DMS79 (cell line): ENCODE measurements around the gene OR9Q1.
"Not testable (repeated sequence)": the region's sequence is repeated elsewhere in the genome, so short reads cannot be mapped to it uniquely, and the experiment has no call there.

Experiments used
- DNase-seq: peaks from one replicate; lab custom pipeline; 2025; lab: John Stamatoyannopoulos, UW

OR9Q1 gene

DNA sequence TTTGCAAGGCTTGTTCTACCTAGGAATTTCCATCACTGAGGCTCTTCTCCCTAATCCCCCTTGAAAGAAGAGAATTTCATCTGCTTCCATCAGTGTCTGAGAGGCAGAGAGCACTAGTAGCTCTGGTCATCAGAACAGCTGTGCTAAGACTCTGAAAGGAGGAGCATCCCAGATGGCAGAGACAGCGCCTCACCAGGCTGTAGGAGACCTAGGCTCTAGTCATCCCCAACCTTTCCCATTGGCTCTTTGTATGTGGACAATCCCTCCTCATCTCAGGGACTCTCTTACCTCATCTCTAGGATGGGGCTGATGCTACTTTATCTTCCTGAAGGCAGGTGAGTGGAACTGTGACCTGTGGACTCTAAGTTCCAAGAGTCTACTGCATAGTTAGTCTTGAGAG is 110.5 kb downstream of the OR9Q1 start:
- DNase-seq = no peak

- DNase-seq = no peak
Observed at GRCh38 chr11:58135171-58135570, 111.5 kb downstream of the OR9Q1 start.

GRCh38 chr11:58142761-58143160 is 119.1 kb downstream of the OR9Q1 start:
- no peak for DNase-seq

GRCh38 chr11:58152781-58153180 is 129.1 kb downstream of the OR9Q1 start:
- no peak for DNase-seq

DNA sequence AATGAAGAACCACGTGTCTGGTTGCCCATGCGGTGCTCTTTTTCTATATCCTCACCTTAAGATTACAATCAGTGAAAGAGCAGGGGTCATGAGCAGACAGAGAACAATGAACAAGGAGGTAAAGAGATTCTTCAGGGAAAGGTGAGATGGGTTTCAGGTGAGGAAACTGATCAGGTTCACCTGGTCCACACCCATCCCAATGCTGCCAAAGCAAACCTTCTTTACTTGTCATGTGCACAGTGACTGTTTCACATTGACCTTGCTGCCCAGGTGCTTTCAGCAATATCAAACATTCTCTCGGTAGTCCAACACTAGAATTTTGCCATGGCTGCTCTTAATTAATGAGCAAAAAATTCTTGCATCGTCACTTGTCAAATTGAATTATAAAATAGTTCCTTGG is 140.7 kb downstream of the OR9Q1 start:
- DNase-seq = no peak

- no peak for DNase-seq
Observed at GRCh38 chr11:58164990-58165389, 141.3 kb downstream of the OR9Q1 start.

GRCh38 chr11:58165504-58166106 is 141.9 kb downstream of the OR9Q1 start:
- no peak for DNase-seq

DNA sequence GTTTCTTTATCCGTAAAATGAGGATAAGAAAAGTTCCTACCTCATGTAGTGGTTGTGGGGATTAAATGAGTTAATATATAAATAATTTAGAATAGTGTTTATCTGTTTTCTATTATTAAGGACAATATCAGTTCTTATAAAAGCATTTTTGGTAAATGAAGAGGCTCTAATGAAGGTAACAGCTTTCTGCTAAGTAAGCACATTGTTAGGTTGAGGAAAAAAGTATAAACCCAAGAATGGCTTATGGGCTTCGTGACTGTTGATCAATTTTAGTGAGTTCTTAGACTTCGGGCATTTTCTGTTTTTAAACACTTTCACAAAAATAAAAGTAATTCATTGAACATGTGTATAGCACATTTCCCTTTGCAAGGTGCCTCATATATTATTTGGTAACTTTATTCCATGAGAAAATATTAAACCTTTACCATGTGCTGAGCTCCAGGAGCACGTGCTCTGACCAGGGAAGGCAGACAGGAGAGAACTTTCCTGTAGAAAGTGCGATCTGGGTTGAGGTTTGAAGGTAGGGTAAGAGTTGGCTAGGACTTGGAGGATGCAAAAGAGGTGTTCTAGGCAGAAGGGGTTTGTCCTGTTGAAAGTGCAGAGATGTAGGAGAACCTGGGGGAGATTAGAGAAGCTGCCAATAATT is 153.9 kb downstream of the OR9Q1 start:
- no peak for DNase-seq

GRCh38 chr11:58178444-58178843 is 154.8 kb downstream of the OR9Q1 start:
- no peak for DNase-seq

DNA sequence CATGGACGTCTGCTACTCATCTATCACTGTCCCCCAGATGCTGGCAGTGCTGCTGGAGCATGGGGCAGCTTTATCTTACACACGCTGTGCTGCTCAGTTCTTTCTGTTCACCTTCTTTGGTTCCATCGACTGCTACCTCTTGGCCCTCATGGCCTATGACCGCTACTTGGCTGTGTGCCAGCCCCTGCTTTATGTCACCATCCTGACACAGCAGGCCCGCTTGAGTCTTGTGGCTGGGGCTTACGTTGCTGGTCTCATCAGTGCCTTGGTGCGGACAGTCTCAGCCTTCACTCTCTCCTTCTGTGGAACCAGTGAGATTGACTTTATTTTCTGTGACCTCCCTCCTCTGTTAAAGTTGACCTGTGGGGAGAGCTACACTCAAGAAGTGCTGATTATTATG is 156.0 kb downstream of the OR9Q1 start:
- DNase-seq = no peak

DNA sequence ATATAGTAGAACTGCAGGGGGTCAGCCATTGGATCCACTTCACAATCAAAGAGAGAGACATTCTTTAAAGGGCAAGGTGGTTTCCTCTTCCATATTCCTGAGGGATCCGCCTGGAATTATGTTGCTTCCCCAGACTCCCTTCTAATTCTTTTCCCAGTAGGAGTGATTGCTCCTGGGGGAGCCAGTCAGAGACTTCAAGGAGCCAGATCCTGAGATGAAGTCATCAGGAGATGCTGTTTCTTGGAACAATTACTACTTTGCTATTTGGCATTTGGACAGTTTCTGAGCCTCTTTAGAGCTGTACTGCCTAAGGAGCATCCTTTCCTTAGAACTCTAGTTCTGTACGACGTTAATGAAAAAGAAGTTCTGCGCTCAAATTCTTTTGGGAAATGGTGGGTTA is 163.3 kb downstream of the OR9Q1 start:
- DNase-seq = no peak

GRCh38 chr11:58188770-58189169 is 165.1 kb downstream of the OR9Q1 start, which contains the start of gene OR9Q2:
TSS of gene OR9Q2 (plus strand) at chr11:58189070. CDS start at chr11:58190491, 1,421 bp downstream.
- no peak for DNase-seq

DNA sequence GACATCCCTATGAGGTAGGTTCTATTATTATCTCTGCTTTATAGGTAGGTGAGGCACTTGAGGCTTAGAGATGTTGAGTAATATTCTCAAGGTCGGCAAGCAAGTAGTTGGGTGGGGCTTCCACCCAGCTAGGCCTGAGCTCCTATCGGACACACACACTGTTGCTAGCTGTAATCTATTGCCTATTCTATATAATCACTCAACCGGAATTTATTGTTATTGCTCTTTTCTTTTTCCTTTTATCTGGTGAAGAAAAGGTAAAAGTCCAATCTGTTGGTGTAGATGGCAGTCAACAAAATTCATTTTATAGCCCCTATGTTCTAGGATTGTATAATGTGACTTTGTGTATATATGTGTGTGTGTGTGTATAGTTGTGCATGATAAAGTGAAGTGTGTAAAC is 168.5 kb downstream of the OR9Q1 start:
- no peak for DNase-seq

- no peak for DNase-seq
Observed at GRCh38 chr11:58193391-58193790, 169.7 kb downstream of the OR9Q1 start.

DNA sequence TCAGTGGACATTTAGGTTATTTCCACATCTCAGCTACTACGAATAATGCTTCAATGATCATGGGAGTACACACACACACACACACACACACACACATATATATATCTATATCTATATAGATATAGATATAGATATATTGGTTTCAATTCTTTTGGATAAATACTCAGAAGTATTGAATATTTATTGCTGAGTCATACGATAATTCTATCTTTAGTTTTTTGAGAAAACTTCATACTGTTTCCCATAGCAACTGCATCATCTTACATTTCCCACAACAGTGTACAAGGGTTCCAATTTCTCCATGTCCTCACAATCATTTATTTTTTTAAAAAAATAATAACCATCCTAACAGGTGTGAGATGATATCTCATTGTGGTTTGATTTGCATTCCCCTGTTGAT is 172.3 kb downstream of the OR9Q1 start:
- DNase-seq = no peak

DNA sequence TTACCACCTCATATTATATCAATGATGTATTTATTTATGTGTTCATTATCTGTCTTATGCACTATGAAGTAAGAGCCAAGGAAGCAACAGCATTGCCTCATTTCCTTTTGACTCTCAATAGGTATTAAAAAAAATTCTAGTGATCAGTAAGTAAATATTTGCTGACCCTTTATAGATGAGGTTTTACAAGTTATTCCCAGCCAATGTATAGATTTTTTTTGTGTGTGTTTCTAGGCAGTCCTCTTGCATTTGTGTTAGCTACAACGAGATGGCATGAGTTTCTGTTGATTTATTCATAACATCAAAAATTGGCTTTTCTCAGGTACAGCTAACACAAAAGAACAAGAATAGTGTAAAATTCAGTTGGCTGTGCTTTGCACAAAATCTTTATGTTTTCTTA is 175.6 kb downstream of the OR9Q1 start:
- no peak for DNase-seq

DNA sequence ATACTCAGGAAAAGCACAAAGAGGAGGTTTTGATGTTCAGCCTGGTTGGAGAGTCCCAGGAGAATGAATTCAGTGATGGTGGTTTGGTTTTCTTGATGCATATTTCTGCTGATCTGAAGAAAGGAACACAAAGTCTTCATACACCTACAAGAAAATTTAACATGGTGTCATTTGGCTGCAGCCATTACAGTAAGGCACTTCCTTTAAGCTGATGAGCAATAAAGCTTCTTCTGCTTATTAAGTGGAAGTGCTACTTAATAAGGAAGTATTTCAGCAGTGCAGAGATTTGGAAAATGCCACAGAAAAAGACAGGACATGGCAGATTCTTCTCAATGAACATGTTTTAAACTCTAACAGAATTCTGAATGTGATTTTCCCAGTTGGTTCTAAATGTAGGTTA is 180.4 kb downstream of the OR9Q1 start, which contains the start of gene OR1S2:
Gene OR1S2, minus strand, starts transcription at position 101 of the 400 bp plus-strand sequence. Its CDS starts 0 bp downstream, at position 101.
- no peak for DNase-seq

- DNase-seq = not testable (repeated sequence)
Observed at GRCh38 chr11:58212420-58212819, 188.7 kb downstream of the OR9Q1 start, which contains the start of gene OR1S1. TSS of gene OR1S1 (plus strand) at chr11:58212720.

- DNase-seq = no peak
Observed at GRCh38 chr11:58216476-58216875, 192.8 kb downstream of the OR9Q1 start.

GRCh38 chr11:58222721-58223120 is 199.0 kb downstream of the OR9Q1 start:
- no peak for DNase-seq

GRCh38 chr11:58227956-58228615 is 204.4 kb downstream of the OR9Q1 start:
- DNase-seq = no peak
